Spleen (tissue), 13 donors: ENCODE results near the gene WDR1. TPM values are rescaled to one million over a fixed set of nuclear protein-coding genes. Genes with fewer than 3 reads are reported as not detected.

ENCODE experiments used
- DNase-seq: peaks from one replicate; pipeline ENCODE4 v3.0.0-alpha.2; 2020
- H3K27ac ChIP-seq, 8 donors: fragments of 200-600 bp; sonication (generic) in 7 of 8; 1 replicate in 4 of 8; 2 replicates in 4 of 8; pipeline versions ENCODE4 v1.5.0 to v1.8.0; 2016 to 2021; ENCODE audit warnings: inconsistent platforms in 4 of 8, mild to moderate bottlenecking in 4 of 8, moderate library complexity in 1 of 8
- H3K27me3 ChIP-seq, 7 donors: fragments of 200-600 bp; sonication (generic) in 6 of 7; replicated peaks in 1 of 7; 1 replicate in 4 of 7; 2 replicates in 3 of 7; pipeline versions ENCODE4 v1.5.0 to v1.8.0; 2016 to 2021; ENCODE audit warnings: inconsistent platforms in 3 of 7, mild to moderate bottlenecking in 1 of 7
- H3K36me3 ChIP-seq, 6 donors: fragments of 200-600 bp; sonication (generic) in 5 of 6; 1 replicate in 4 of 6; 2 replicates in 2 of 6; pipeline versions ENCODE4 v1.5.0 to v1.8.0; 2016 to 2021; ENCODE audit warnings: inconsistent platforms in 2 of 6
- H3K4me1 ChIP-seq, 6 donors: fragments of 200-600 bp; sonication (generic) in 5 of 6; 1 replicate in 3 of 6; 2 replicates in 3 of 6; pipeline versions ENCODE4 v1.5.0 to v1.8.0; 2016 to 2021; ENCODE audit warnings: inconsistent platforms in 3 of 6
- H3K4me3 ChIP-seq, 8 donors: fragments of 200-600 bp; sonication (generic) in 7 of 8; 1 replicate in 4 of 8; 2 replicates in 4 of 8; pipeline versions ENCODE4 v1.5.0 to v1.8.0; 2016 to 2021; ENCODE audit warnings: inconsistent platforms in 4 of 8, mild to moderate bottlenecking in 4 of 8, moderate library complexity in 2 of 8
- H3K9me3 ChIP-seq, 8 donors: fragments of 200-600 bp; sonication (generic) in 7 of 8; 1 replicate in 4 of 8; 2 replicates in 4 of 8; pipeline versions ENCODE4 v1.5.0 to v1.8.0; 2016 to 2021; ENCODE audit warnings: inconsistent platforms in 4 of 8
- CTCF ChIP-seq, 11 experiments: fragments of 200-600 bp in 7 of 11; fragments of 450-650 bp in 4 of 11; sonication (generic) in 4 of 11; IDR thresholded peaks in 8 of 11; conservative IDR thresholded peaks in 3 of 11; 1 replicate in 7 of 11; 2 replicates in 4 of 11; pipeline versions ENCODE4 v1.4.0 to v1.8.0; 2016 to 2021; ENCODE audit warnings: antibody characterized with exemption in 11 of 11, inconsistent platforms in 4 of 11, mild to moderate bottlenecking in 1 of 11
- POLR2A ChIP-seq, 3 donors: fragments of 450-650 bp; IDR thresholded peaks; one replicate each; pipeline ENCODE4 v1.5.1; 2017; ENCODE audit warnings: antibody characterized with exemption in 3 of 3, mild to moderate bottlenecking in 1 of 3
- POLR2AphosphoS5 ChIP-seq, 3 donors: sonication (generic); formaldehyde crosslinking; IDR thresholded peaks; one replicate each; pipeline ENCODE4 v1.5.1; 2017; ENCODE audit warnings: antibody characterized with exemption in 3 of 3
- WGBS, 5 donors: extraction: QIAGEN DNeasy Blood & Tissue Kit in 3 of 5; methylation state at CpG; one replicate each; pipeline versions ENCODE4 v1.1.5 to v1.1.7; 2013 to 2018; 5-methylcytosine and 5-hydroxymethylcytosine counted together
- intact Hi-C: fragments of 100-400 bp; cut with DNase I; formaldehyde crosslinking; loops from one replicate; pipeline ENCODE4 v1.15.0; 2023; ENCODE audit warnings: low total_unique reads
- long read RNA-seq, 2 donors: transcript quantifications; one replicate each; lab custom pipeline, GENCODE V29; 2026
- polyA plus RNA-seq, 3 donors: library from polyadenylated mRNA; stranded (reverse); fragments of 200-250 nt; gene quantifications; one replicate each; pipeline ENCODE4 v1.2.1, GENCODE V29; 2013
- total RNA-seq, 7 donors: library from RNA; depleted of rRNA in 3 of 7; stranded (reverse); fragments of >200 nt in 3 of 7; fragmentation: NEBNext Ultra II Directional in 4 of 7; extraction: Animal tissue kit (Norgen Biotek cat#: 25700) in 4 of 7; gene quantifications; one replicate each; pipeline versions ENCODE4 v1.1.0 to v1.2.1, GENCODE V29; 2016 to 2021
- donor health status: healthy with polysubstance abuse.
- donor health status: DM: no; HTN: no; CAD: no; lungs with moderate emphysema.
- donor health status: DM: no; HTN: no; CAD: no.
- donor health status: Bipolar disorder and iron deficiency.
- donor health status: healthy.
- donor health status: DM: no; HTN: no; CAD: no.
- donor health status: DM: yes; HTN: yes; CAD: no.

Gene WDR1
- total RNA-seq (100 to 1,000 TPM; 124 to 377 (median 192) TPM), polyA plus RNA-seq (100 to 1,000 TPM in 1 of 3 donors, 10 to 100 TPM in 2; 56.6 to 105 (median 84.0) TPM)
- long read RNA-seq, donor 1, transcript WDR1-204 (15 exons, 3,054 nt) = major isoform, 32 of 45 reads
- long read RNA-seq, donor 1, partial matches to known transcripts = 9 of 45 reads
- long read RNA-seq, donor 1, other reads (novel, unspliced or antisense) = 0 of 45 reads
- long read RNA-seq, donor 2, transcript WDR1-204 (15 exons, 3,054 nt) = major isoform, 31 of 41 reads
- long read RNA-seq, donor 2, partial matches to known transcripts = 10 of 41 reads
- long read RNA-seq, donor 2, other reads (novel, unspliced or antisense) = 0 of 41 reads

- Histone ChIP-seq H3K9me3 (no peaks in the 10 kb centered on the region), H3K36me3 (peaks cover 0 to 40% (median 33%) of the 10 kb centered on the region in 6 donors), H3K4me1 (peaks cover 14 to 64% (median 58%) of the 10 kb centered on the region in 6 donors), H3K27ac (peak within 1 kb of the TSS; percentile 55 to 97 (median 96)), H3K27me3 (no peaks in the 10 kb centered on the region), H3K4me3 (peak within 1 kb of the TSS; percentile 61 to 98 (median 86))
- intact Hi-C loops = no loop called here
- TF ChIP-seq POLR2A (IDR thresholded peaks at IDR 0.05) (peak; percentile 58 to 95 (median 89)), POLR2AphosphoS5 (IDR thresholded peaks at IDR 0.05) (peak; percentile 97 to 99 (median 97)), CTCF (IDR thresholded peaks at IDR 0.05 in 8 of 11, conservative IDR thresholded peaks at IDR 0.05 in 3 of 11) (peak in 2 of 11 experiments; percentile 18 to 33)
- DNase-seq = peak; percentile 99
- 0 to 1% (median 1%) methylated on average over 26 to 97 of the region's 97 CpGs for WGBS, 5 donors
These were observed at the start of gene WDR1 for GRCh38 chr4:10116569-10117358. Gene WDR1 (minus strand): TSS chr4:10116799. CDS start chr4:10116666, 133 bp downstream.

DNA sequence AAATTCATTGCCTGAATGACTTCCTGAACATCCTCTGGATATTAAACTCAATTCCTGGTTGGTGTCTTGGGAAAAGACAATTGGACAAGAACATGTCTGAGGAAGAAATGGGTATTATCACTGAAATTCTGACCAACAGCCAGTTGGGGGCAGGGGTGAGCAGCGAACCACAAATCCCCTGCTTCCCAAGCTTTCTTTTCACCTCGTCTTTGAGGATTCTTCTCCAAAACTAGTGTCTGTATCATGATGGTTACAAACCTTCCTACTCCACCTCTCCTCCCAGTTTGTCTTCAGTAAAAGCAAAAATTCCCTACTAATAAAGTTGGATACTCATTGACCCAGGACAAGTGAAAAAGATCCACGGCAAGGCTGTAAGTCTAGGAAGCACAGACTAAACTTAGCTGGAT lies 48.3 kb upstream of the WDR1 start:
- no peak overlapping the region for H3K4me3 ChIP-seq
- no peaks in the 10 kb centered on the region for H3K9me3 ChIP-seq
- DNase-seq = no peak
- no peak overlapping the region for H3K27ac ChIP-seq
- TF ChIP-seq POLR2A (IDR thresholded peaks at IDR 0.05) (no peak), CTCF (IDR thresholded peaks at IDR 0.05 in 8 of 11, conservative IDR thresholded peaks at IDR 0.05 in 3 of 11) (peak in 7 of 11 experiments; percentile 40 to 61 (median 53))
- no peaks in the 10 kb centered on the region for H3K36me3 ChIP-seq
- WGBS, 5 donors = 30 to 41% (median 37%) methylated on average over 3 of the region's 3 CpGs
- peaks cover 0 to 12% (median 0%) of the 10 kb centered on the region in 7 donors for H3K27me3 ChIP-seq
- intact Hi-C loops = loop anchor here (5.0 kb wide), 1 partner anchor 372 kb away; no protein-coding TSS in a partner anchor
- H3K4me1 ChIP-seq = peaks cover 0 to 5% (median 0%) of the 10 kb centered on the region in 6 donors

GRCh38 chr4:10163296-10163695 lies 46.7 kb upstream of the WDR1 start:
- 69 to 100% (median 86%) methylated on average over 1 of the region's 1 CpG for WGBS, 5 donors
- H3K27ac ChIP-seq = no peak overlapping the region
- no peaks in the 10 kb centered on the region for H3K36me3 ChIP-seq
- H3K9me3 ChIP-seq = no peaks in the 10 kb centered on the region
- H3K27me3 ChIP-seq = peaks cover 0 to 12% (median 0%) of the 10 kb centered on the region in 7 donors
- H3K4me3 ChIP-seq = no peak overlapping the region
- no peak for DNase-seq
- intact Hi-C loops = loop anchor here (5.0 kb wide), 1 partner anchor 374 kb away; no protein-coding TSS in a partner anchor
- H3K4me1 ChIP-seq = peaks cover 0 to 5% (median 0%) of the 10 kb centered on the region in 6 donors
- no peak for TF ChIP-seq POLR2A (IDR thresholded peaks at IDR 0.05)
- no peak for TF ChIP-seq POLR2AphosphoS5 (IDR thresholded peaks at IDR 0.05)
- no peak for TF ChIP-seq CTCF (IDR thresholded peaks at IDR 0.05 in 8 of 11, conservative IDR thresholded peaks at IDR 0.05 in 3 of 11)
